ENCODE measurements around the gene PTPRE.

DNA sequence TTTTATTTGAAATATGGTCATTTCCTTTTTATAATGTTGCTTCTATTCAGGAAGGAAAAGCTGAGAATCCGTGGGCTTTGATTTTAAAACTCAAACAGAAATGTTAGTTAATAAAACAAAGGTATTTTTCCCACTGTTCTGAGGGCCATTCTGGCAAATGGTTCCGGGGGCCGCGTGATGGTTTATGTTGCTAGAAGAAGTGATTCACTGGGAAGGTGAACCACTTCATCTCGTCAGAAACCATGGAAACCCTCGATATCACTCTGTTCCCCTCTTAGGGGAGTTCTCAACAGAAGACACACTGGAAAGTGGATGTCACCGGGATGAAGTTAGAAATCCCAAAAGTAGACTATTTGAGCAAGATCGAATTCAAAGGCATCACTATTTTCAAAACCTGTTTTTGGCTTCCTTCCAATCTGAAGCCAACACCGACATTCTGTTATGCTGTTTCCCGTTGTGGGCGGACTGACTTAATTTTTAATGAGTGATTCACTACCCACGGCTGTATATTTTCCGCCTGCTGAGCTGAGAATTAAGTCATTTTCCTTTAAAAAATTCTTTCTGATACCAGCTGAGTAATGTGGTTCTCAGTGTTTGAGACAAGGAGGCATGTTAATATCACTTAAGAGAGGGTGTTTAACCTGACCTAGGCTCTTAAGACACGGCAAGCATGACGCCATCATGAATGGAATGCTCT, 84.1 kb downstream of the PTPRE start:
- TF ChIP-seq POLR2AphosphoS5 (IDR thresholded peaks at IDR 0.05; ENCODE audit: low read depth, low read length) (no peak), POLR2A (IDR thresholded peaks at IDR 0.05; ENCODE audit: low read depth, low read length) (no peak)
